HepG2 (cell line): ENCODE data around the gene RBM26. TPM values are rescaled to one million over a fixed set of nuclear protein-coding genes. Genes with fewer than 3 reads are reported as not detected.

Experiments used
- ATRX ChIP-seq: sonication (generic); formaldehyde crosslinking; IDR thresholded peaks from 2 replicates; pipeline ENCODE4 v1.4.0; 2020; ENCODE audit warnings: missing genetic modification reagents, borderline replicate concordance
- ELF4 ChIP-seq: sonication (generic); formaldehyde crosslinking; IDR thresholded peaks from 2 replicates; pipeline ENCODE4 v1.5.0; 2020; ENCODE audit warnings: missing genetic modification reagents, mild to moderate bottlenecking, moderate library complexity, borderline replicate concordance
- FOXO1 ChIP-seq: sonication (generic); formaldehyde crosslinking; IDR thresholded peaks from 2 replicates; pipeline ENCODE4 v1.4.0; 2020; ENCODE audit warnings: missing genetic modification reagents
- HNRNPLL ChIP-seq: fragments of 200-400 bp; formaldehyde crosslinking; IDR thresholded peaks from 2 replicates; pipeline ENCODE4 v1.6.1; 2017; ENCODE audit warnings: mild to moderate bottlenecking, low read depth, low read length; ENCODE audit not compliant: poor library complexity, severe bottlenecking
- KLF11 ChIP-seq: IDR thresholded peaks from 2 replicates; pipeline ENCODE4 v1.6.1; 2016; ENCODE audit warnings: missing compliant biosample characterization
- NFKB2 ChIP-seq: sonication (generic); formaldehyde crosslinking; IDR thresholded peaks from 2 replicates; pipeline ENCODE4 v1.4.0; 2020; ENCODE audit warnings: missing genetic modification reagents, borderline replicate concordance
- NFYC ChIP-seq: IDR thresholded peaks from 2 replicates; pipeline ENCODE4 v1.6.1; 2016; ENCODE audit warnings: missing genetic modification reagents, missing compliant biosample characterization
- SALL2 ChIP-seq: sonication (generic); formaldehyde crosslinking; IDR thresholded peaks from 2 replicates; pipeline ENCODE4 v1.8.1; 2023; ENCODE audit warnings: mild to moderate bottlenecking, missing genetic modification reagents, inconsistent platforms
- SKI ChIP-seq: fragments of 450-650 bp; IDR thresholded peaks from one replicate; pipeline ENCODE4 v1.6.1; 2018; ENCODE audit warnings: mild to moderate bottlenecking; ENCODE audit not compliant: partially characterized antibody
- SRSF9 ChIP-seq: fragments of 200-400 bp; formaldehyde crosslinking; IDR thresholded peaks from 2 replicates; pipeline ENCODE4 v1.6.1; 2018; ENCODE audit warnings: borderline replicate concordance, mild to moderate bottlenecking, low read depth, low read length; ENCODE audit not compliant: insufficient read depth, poor library complexity, severe bottlenecking
- ZFP62 ChIP-seq: sonication (generic); formaldehyde crosslinking; IDR thresholded peaks from 2 replicates; pipeline ENCODE4 v1.4.0; 2020; ENCODE audit warnings: missing genetic modification reagents
- ZNF10 ChIP-seq: sonication (generic); formaldehyde crosslinking; IDR thresholded peaks from 2 replicates; pipeline ENCODE4 v1.4.0; 2020; ENCODE audit warnings: mild to moderate bottlenecking, low read depth, missing genetic modification reagents, borderline replicate concordance
- ZNF138 ChIP-seq: sonication (generic); formaldehyde crosslinking; IDR thresholded peaks from 2 replicates; pipeline ENCODE4 v1.5.0; 2020; ENCODE audit warnings: mild to moderate bottlenecking, low read depth, missing genetic modification reagents
- ZNF510 ChIP-seq: sonication (generic); formaldehyde crosslinking; IDR thresholded peaks from 2 replicates; pipeline ENCODE4 v1.4.0; 2020; ENCODE audit warnings: low read depth, mild to moderate bottlenecking, missing genetic modification reagents
- ZNF775 ChIP-seq: sonication (generic); formaldehyde crosslinking; IDR thresholded peaks from 2 replicates; pipeline ENCODE4 v1.4.0; 2020; ENCODE audit warnings: missing genetic modification reagents, mild to moderate bottlenecking, moderate library complexity, borderline replicate concordance
- ZNF883 ChIP-seq: sonication (generic); formaldehyde crosslinking; IDR thresholded peaks from 2 replicates; pipeline ENCODE4 v1.5.1; 2020; ENCODE audit warnings: mild to moderate bottlenecking, missing genetic modification reagents; ENCODE audit errors: not compliant biosample characterization
- ZSCAN12 ChIP-seq: sonication (generic); formaldehyde crosslinking; IDR thresholded peaks from 2 replicates; pipeline ENCODE4 v1.9.0; 2021; ENCODE audit warnings: mild to moderate bottlenecking, missing genetic modification reagents
- polyA plus RNA-seq, 8 experiments: library from polyadenylated mRNA; depleted of rRNA in 3 of 8; stranded (reverse) in 7 of 8; unstranded in 1 of 8; fragments of >200 nt; fragmentation: Illumina TruSeq in 4 of 8; extraction: Trizol in 4 of 8; gene quantifications; 2 replicates each; pipeline versions ENCODE4 v1.2.1 to v1.2.3, GENCODE V29; 2011 to 2016; ENCODE audit warnings: low read depth in 4 of 8, missing spikeins in 1 of 8, mixed read lengths in 1 of 8; ENCODE audit not compliant: insufficient read depth in 1 of 8
- total RNA-seq, 5 experiments: library from RNA; depleted of rRNA; stranded (reverse); fragments of >200 nt; fragmentation: Illumina TruSeq; extraction: Trizol; gene quantifications; 2 replicates each; pipeline ENCODE4 v1.2.3, GENCODE V29; 2016; ENCODE audit warnings: low read depth in 1 of 5
- TF ChIP-seq, protein P1 (sequence below), 2 experiments: fragments of 450-650 bp in 1 of 2; sonication (generic) in 1 of 2; formaldehyde crosslinking in 1 of 2; IDR thresholded peaks; 2 replicates each; pipeline versions ENCODE4 v1.6.1 to v1.8.0; 2016 to 2022; ENCODE audit warnings: antibody characterized with exemption in 1 of 2, mild to moderate bottlenecking in 1 of 2, missing genetic modification reagents in 1 of 2
- TF ChIP-seq, protein P2 (sequence below): sonication (generic); formaldehyde crosslinking; IDR thresholded peaks from 2 replicates; pipeline ENCODE4 v1.4.0; 2020; ENCODE audit warnings: missing genetic modification reagents

The RBM26 gene
- total and polyA plus RNA-seq, 2 of the 13 experiments (the other 11 are each of a cell fraction or from before 2014, with no cell fraction given): 19.4 to 34.4 TPM

DNA sequence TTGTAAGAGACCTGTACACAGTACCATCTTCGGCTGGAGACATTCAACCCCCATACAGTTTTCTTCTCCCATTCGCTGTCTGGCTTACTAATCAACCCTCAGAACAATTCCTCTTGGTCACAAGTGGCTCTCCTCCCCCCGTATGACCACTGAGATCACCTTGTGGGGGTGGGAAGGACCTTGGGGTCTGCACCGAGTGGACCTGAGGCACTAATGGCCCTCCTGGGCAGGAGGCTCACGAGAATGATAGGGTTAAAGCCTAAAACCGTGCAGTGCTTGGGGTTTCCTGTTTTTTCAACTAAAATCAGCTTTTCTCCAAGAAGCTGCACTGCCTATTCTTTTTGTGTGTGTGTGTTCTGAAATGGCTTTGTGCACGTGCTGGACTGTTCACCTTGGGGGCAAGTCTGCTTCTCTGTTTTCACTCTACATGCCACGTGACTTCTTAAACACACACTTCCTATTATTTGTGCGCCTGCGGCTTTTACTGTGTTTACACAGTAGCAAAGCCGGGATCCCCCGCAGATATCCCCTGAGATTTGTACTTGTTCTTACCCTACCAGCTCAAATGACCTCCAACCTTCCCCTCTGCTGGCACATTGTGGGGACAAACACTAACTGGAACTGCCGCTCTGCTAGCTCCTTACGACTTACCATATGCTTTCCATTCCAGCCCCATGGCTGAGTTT is 12.3 kb downstream of the RBM26 start (continued):
- TF ChIP-seq NFKB2 (CRISPR knock-in tag): no peak
- TF ChIP-seq HNRNPLL: no peak
- no peak for TF ChIP-seq ZNF138 (CRISPR knock-in tag)
- TF ChIP-seq ELF4: no peak
- TF ChIP-seq FOXO1 (CRISPR knock-in tag): no peak
- TF ChIP-seq SKI: no peak
- TF ChIP-seq SALL2: no peak
- no peak for TF ChIP-seq ZNF10 (CRISPR knock-in tag)
- TF ChIP-seq, protein P1, sequence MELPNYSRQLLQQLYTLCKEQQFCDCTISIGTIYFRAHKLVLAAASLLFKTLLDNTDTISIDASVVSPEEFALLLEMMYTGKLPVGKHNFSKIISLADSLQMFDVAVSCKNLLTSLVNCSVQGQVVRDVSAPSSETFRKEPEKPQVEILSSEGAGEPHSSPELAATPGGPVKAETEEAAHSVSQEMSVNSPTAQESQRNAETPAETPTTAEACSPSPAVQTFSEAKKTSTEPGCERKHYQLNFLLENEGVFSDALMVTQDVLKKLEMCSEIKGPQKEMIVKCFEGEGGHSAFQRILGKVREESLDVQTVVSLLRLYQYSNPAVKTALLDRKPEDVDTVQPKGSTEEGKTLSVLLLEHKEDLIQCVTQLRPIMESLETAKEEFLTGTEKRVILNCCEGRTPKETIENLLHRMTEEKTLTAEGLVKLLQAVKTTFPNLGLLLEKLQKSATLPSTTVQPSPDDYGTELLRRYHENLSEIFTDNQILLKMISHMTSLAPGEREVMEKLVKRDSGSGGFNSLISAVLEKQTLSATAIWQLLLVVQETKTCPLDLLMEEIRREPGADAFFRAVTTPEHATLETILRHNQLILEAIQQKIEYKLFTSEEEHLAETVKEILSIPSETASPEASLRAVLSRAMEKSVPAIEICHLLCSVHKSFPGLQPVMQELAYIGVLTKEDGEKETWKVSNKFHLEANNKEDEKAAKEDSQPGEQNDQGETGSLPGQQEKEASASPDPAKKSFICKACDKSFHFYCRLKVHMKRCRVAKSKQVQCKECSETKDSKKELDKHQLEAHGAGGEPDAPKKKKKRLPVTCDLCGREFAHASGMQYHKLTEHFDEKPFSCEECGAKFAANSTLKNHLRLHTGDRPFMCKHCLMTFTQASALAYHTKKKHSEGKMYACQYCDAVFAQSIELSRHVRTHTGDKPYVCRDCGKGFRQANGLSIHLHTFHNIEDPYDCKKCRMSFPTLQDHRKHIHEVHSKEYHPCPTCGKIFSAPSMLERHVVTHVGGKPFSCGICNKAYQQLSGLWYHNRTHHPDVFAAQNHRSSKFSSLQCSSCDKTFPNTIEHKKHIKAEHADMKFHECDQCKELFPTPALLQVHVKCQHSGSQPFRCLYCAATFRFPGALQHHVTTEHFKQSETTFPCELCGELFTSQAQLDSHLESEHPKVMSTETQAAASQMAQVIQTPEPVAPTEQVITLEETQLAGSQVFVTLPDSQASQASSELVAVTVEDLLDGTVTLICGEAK (IDR thresholded peaks at IDR 0.05): no peak
- TF ChIP-seq, protein P1 (CRISPR knock-in tag; IDR thresholded peaks at IDR 0.05): 0 out of 2 replicates have a peak, but pooled peaks have one; percentile 34
- TF ChIP-seq ZNF775 (CRISPR knock-in tag): no peak
- TF ChIP-seq ATRX: no peak
- TF ChIP-seq SRSF9: no peak
- no peak for TF ChIP-seq ZNF883 (CRISPR knock-in tag)
- no peak for TF ChIP-seq ZSCAN12
- no peak for TF ChIP-seq KLF11 (CRISPR knock-in tag)
- TF ChIP-seq, protein P2, sequence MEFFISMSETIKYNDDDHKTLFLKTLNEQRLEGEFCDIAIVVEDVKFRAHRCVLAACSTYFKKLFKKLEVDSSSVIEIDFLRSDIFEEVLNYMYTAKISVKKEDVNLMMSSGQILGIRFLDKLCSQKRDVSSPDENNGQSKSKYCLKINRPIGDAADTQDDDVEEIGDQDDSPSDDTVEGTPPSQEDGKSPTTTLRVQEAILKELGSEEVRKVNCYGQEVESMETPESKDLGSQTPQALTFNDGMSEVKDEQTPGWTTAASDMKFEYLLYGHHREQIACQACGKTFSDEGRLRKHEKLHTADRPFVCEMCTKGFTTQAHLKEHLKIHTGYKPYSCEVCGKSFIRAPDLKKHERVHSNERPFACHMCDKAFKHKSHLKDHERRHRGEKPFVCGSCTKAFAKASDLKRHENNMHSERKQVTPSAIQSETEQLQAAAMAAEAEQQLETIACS (CRISPR knock-in tag): no peak
- TF ChIP-seq ZNF510: no peak
- TF ChIP-seq ZFP62: no peak
- no peak for TF ChIP-seq NFYC (CRISPR knock-in tag)
